CD14-positive monocyte (primary cell): ENCODE measurements around the gene PSMA6. TPM values are rescaled to one million over a fixed set of nuclear protein-coding genes. Genes with fewer than 3 reads are reported as not detected.

Experiments
- DNase-seq, 3 donors: peaks; one replicate each; pipeline ENCODE4 v3.0.0-alpha.2; 2011 to 2022
- H2AFZ ChIP-seq: 2 replicates; pipeline ENCODE4 v1.6.0; 2012; ENCODE audit warnings: mild to moderate bottlenecking, low read depth, low read length, inconsistent platforms; ENCODE audit not compliant: insufficient read depth, poor library complexity, severe bottlenecking
- H3K27ac ChIP-seq, 2 donors: 1 replicate in 1 of 2; 2 replicates in 1 of 2; pipeline ENCODE4 v1.5.1; 2012 to 2013; ENCODE audit warnings: low read length in 2 of 2, control low read depth in 1 of 2, inconsistent platforms in 1 of 2, low read depth in 1 of 2, mild to moderate bottlenecking in 1 of 2
- H3K27me3 ChIP-seq, 2 donors: one replicate each; pipeline versions ENCODE4 v1.6.0 to v1.6.1; 2011 to 2013; ENCODE audit warnings: low read length in 2 of 2; ENCODE audit not compliant: control insufficient read depth in 2 of 2, insufficient read depth in 2 of 2
- H3K36me3 ChIP-seq, 2 donors: replicated peaks in 1 of 2; 1 replicate in 1 of 2; 2 replicates in 1 of 2; pipeline versions ENCODE4 v1.5.1 to v1.6.1; 2012 to 2013; ENCODE audit warnings: low read length in 2 of 2, control low read depth in 1 of 2, inconsistent platforms in 1 of 2, mild to moderate bottlenecking in 1 of 2; ENCODE audit not compliant: insufficient read depth in 2 of 2, control insufficient read depth in 1 of 2
- H3K4me1 ChIP-seq, 2 donors: 1 replicate in 1 of 2; 2 replicates in 1 of 2; pipeline versions ENCODE4 v1.5.1 to v1.6.1; 2012 to 2013; ENCODE audit warnings: low read length in 2 of 2, control low read depth in 1 of 2, inconsistent platforms in 1 of 2, mild to moderate bottlenecking in 1 of 2, moderate library complexity in 1 of 2; ENCODE audit not compliant: insufficient read depth in 2 of 2, control insufficient read depth in 1 of 2
- H3K4me2 ChIP-seq: replicated peaks from 2 replicates; pipeline ENCODE3; 2012; ENCODE audit warnings: low read length, moderate library complexity, mild to moderate bottlenecking; ENCODE audit not compliant: poor library complexity, severe bottlenecking; ENCODE audit errors: extremely low read depth
- H3K4me3 ChIP-seq, 3 experiments: fragments of 200-600 bp in 1 of 3; sonication (generic) in 1 of 3; replicated peaks in 1 of 3; 1 replicate in 2 of 3; 2 replicates in 1 of 3; pipeline ENCODE4 v1.5.1; 2011 to 2013; ENCODE audit warnings: low read length in 3 of 3, mild to moderate bottlenecking in 3 of 3, control low read depth in 2 of 3, low read depth in 2 of 3, inconsistent platforms in 1 of 3, moderate library complexity in 1 of 3
- H3K79me2 ChIP-seq: 2 replicates; pipeline ENCODE4 v1.6.0; 2012; ENCODE audit warnings: mild to moderate bottlenecking, control low read depth, inconsistent platforms, low read length, moderate library complexity; ENCODE audit not compliant: insufficient read depth
- H3K9ac ChIP-seq: 2 replicates; pipeline ENCODE4 v1.6.0; 2017; ENCODE audit warnings: low read length, mild to moderate bottlenecking; ENCODE audit not compliant: insufficient read depth, poor library complexity, severe bottlenecking
- H3K9me3 ChIP-seq, 2 donors: replicated peaks in 1 of 2; 1 replicate in 1 of 2; 2 replicates in 1 of 2; pipeline versions ENCODE4 v1.5.1 to v1.6.1; 2012 to 2013; ENCODE audit warnings: low read length in 2 of 2, control low read depth in 1 of 2; ENCODE audit not compliant: control insufficient read depth in 1 of 2, insufficient read depth in 1 of 2
- H4K20me1 ChIP-seq: 2 replicates; pipeline ENCODE4 v1.6.0; 2012; ENCODE audit warnings: mild to moderate bottlenecking, low read length, control low read depth, moderate library complexity; ENCODE audit not compliant: insufficient read depth
- H3K27ac Mint-ChIP-seq, 7 donors: one replicate each; pipeline ENCODE4 v1.8.0; 2020; ENCODE audit warnings: mild to moderate bottlenecking in 7 of 7, mixed read lengths in 7 of 7, moderate library complexity in 6 of 7, inconsistent platforms in 2 of 7
- H3K27me3 Mint-ChIP-seq, 3 donors: one replicate each; pipeline ENCODE4 v1.8.0; 2021 to 2022; ENCODE audit warnings: low read depth in 3 of 3, mild to moderate bottlenecking in 3 of 3, mixed read lengths in 3 of 3, moderate library complexity in 3 of 3, inconsistent platforms in 1 of 3
- H3K36me3 Mint-ChIP-seq, 2 donors: one replicate each; pipeline ENCODE4 v1.8.0; 2020; ENCODE audit warnings: mixed read lengths in 2 of 2, inconsistent platforms in 1 of 2, mild to moderate bottlenecking in 1 of 2
- H3K4me1 Mint-ChIP-seq: one replicate; pipeline ENCODE4 v1.8.0; 2020; ENCODE audit warnings: mild to moderate bottlenecking, mixed read lengths
- H3K4me3 Mint-ChIP-seq, 2 donors: one replicate each; pipeline ENCODE4 v1.8.0; 2020; ENCODE audit warnings: mild to moderate bottlenecking in 2 of 2, mixed read lengths in 2 of 2, moderate library complexity in 1 of 2
- H3K9me3 Mint-ChIP-seq, 7 donors: one replicate each; pipeline ENCODE4 v1.8.0; 2020 to 2022; ENCODE audit warnings: mixed read lengths in 7 of 7, mild to moderate bottlenecking in 6 of 7, moderate library complexity in 6 of 7, inconsistent platforms in 2 of 7
- WGBS: methylation state at CpG from one replicate; pipeline ENCODE4 v1.1.5; 2013; ENCODE audit warnings: missing lambda C conversion rate; ENCODE audit not compliant: insufficient coverage; 5-methylcytosine and 5-hydroxymethylcytosine counted together
- intact Hi-C, 2 donors: fragments of 100-400 bp; cut with micrococcal nuclease; formaldehyde crosslinking; loops; one replicate each; pipeline versions ENCODE4 v1.15.0 to v1.15.1; 2023
- polyA plus RNA-seq, 3 donors: library from polyadenylated mRNA; depleted of rRNA in 1 of 3; unstranded in 2 of 3; stranded (reverse) in 1 of 3; fragments of 300-500 nt in 2 of 3; fragments of >200 nt in 1 of 3; fragmentation: Illumina TruSeq in 2 of 3; gene quantifications; 1 replicate in 2 of 3; 2 replicates in 1 of 3; pipeline ENCODE4 v1.2.3, GENCODE V29; 2012 to 2021
- TF ChIP-seq, protein P1 (sequence below): fragments of 200-600 bp; IDR thresholded peaks from one replicate; pipeline ENCODE4 v1.8.0; 2022; ENCODE audit warnings: antibody characterized with exemption, mild to moderate bottlenecking

Gene PSMA6
- polyA plus RNA-seq, 3 donors, result 144 to 572 (median 480) TPM

DNA sequence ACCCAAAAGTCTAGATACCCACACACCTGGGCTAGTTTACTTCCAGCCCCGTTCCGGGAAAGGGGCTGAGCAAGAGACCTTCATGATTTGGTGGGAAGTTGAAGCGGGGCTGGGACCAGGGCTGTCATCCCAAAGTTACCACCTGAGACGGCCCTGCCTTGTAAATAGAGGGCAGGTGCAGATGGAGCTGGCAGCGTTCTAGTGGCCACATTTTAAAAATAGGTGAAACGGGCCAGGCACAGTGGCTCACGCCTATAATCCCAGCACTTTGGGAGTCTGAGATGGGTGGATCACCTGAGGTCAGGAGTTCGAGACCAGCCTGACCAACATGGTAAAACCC is 68.9 kb downstream of the PSMA6 start:
- Histone ChIP-seq H2AFZ (no peak overlapping the region), H3K79me2 (no peaks in the 10 kb centered on the region), H3K9ac (no peak overlapping the region), H3K36me3 (no peaks in the 10 kb centered on the region), H3K4me3 (no peak overlapping the region), H3K27ac (no peak overlapping the region), H3K4me1 (peaks cover 16 to 17% of the 10 kb centered on the region in 2 donors), H3K27me3 (no peaks in the 10 kb centered on the region), H3K9me3 (no peaks in the 10 kb centered on the region), H3K4me2 (no peak overlapping the region), H4K20me1 (no peaks in the 10 kb centered on the region)
- Mint-ChIP-seq H3K9me3 (peaks cover 0 to 1% (median 0%) of the 10 kb centered on the region in 7 donors), H3K36me3 (no peaks in the 10 kb centered on the region), H3K27me3 (peaks cover 0 to 2% (median 2%) of the 10 kb centered on the region in 3 donors), H3K4me1 (peaks cover 19% of the 10 kb centered on the region), H3K27ac (no peak overlapping the region), H3K4me3 (no peak overlapping the region)
- intact Hi-C loops, result loop anchor here in 1 of 2 donors (10.0 kb wide), 1 partner anchor 76 kb away; no protein-coding TSS in a partner anchor
- WGBS, result 94% methylated on average over 2 of the region's 8 CpGs
- TF ChIP-seq, protein P1, sequence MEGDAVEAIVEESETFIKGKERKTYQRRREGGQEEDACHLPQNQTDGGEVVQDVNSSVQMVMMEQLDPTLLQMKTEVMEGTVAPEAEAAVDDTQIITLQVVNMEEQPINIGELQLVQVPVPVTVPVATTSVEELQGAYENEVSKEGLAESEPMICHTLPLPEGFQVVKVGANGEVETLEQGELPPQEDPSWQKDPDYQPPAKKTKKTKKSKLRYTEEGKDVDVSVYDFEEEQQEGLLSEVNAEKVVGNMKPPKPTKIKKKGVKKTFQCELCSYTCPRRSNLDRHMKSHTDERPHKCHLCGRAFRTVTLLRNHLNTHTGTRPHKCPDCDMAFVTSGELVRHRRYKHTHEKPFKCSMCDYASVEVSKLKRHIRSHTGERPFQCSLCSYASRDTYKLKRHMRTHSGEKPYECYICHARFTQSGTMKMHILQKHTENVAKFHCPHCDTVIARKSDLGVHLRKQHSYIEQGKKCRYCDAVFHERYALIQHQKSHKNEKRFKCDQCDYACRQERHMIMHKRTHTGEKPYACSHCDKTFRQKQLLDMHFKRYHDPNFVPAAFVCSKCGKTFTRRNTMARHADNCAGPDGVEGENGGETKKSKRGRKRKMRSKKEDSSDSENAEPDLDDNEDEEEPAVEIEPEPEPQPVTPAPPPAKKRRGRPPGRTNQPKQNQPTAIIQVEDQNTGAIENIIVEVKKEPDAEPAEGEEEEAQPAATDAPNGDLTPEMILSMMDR, result no peak
- no peak for DNase-seq

- TF ChIP-seq, protein P1, result no peak
- Mint-ChIP-seq H3K4me1 (peaks cover 28% of the 10 kb centered on the region), H3K27me3 (no peaks in the 10 kb centered on the region), H3K4me3 (no peak overlapping the region), H3K27ac (peak overlapping the region in 1 of 7 donors; percentile 37), H3K9me3 (peaks cover 0 to 1% (median 0%) of the 10 kb centered on the region in 7 donors), H3K36me3 (peaks cover 0 to 2% of the 10 kb centered on the region in 2 donors)
- no peak overlapping the region for H2AFZ ChIP-seq
- no peaks in the 10 kb centered on the region for H3K27me3 ChIP-seq
- 100% methylated on average over 2 of the region's 3 CpGs for WGBS
- DNase-seq, result no peak
- no peaks in the 10 kb centered on the region for H3K9me3 ChIP-seq
- no peak overlapping the region for H3K4me3 ChIP-seq
- no peaks in the 10 kb centered on the region for H3K36me3 ChIP-seq
- H3K9ac ChIP-seq, result no peak overlapping the region
- intact Hi-C loops, result loop anchor here in 1 of 2 donors (10.0 kb wide), 1 partner anchor 78 kb away; no protein-coding TSS in a partner anchor
- H3K4me2 ChIP-seq, result no peak overlapping the region
- H4K20me1 ChIP-seq, result no peaks in the 10 kb centered on the region
- H3K79me2 ChIP-seq, result no peaks in the 10 kb centered on the region
- H3K4me1 ChIP-seq, result peaks cover 29 to 30% of the 10 kb centered on the region in 2 donors
- no peak overlapping the region for H3K27ac ChIP-seq
Observed at GRCh38 chr14:35362450-35362849, 70.3 kb downstream of the PSMA6 start.
